Activated CD8-positive, alpha-beta memory T cell treated with anti-CD3 and anti-CD28 coated beads for 48 hours (primary cell): ENCODE data around the gene TAX1BP3.
A peak's percentile ranks its signal among the peaks of the same experiment; 100 is the strongest.

Experiments used
- DNase-seq, 3 experiments: peaks; one replicate each; pipeline ENCODE4 v3.0.0-alpha.2; 2020; ENCODE audit warnings: low read depth in 2 of 3, low spot score in 2 of 3

TAX1BP3 gene

GRCh38 chr17:3659541-3660111 lies 8.8 kb downstream of the TAX1BP3 start:
- no peak for DNase-seq

- DNase-seq: no peak
Observed at GRCh38 chr17:3658784-3659449, 9.5 kb downstream of the TAX1BP3 start.

- DNase-seq: no peak
Observed at GRCh38 chr17:3657874-3658783, 10.2 kb downstream of the TAX1BP3 start.

GRCh38 chr17:3657588-3657869 lies 10.8 kb downstream of the TAX1BP3 start:
- DNase-seq: no peak

GRCh38 chr17:3656755-3657587 lies 11.4 kb downstream of the TAX1BP3 start:
- no peak for DNase-seq

- DNase-seq: no peak
Observed at GRCh38 chr17:3656353-3656752, 12.0 kb downstream of the TAX1BP3 start.

GRCh38 chr17:3655766-3656165 lies 12.6 kb downstream of the TAX1BP3 start:
- DNase-seq: no peak

- no peak for DNase-seq
Observed at GRCh38 chr17:3647769-3648555, 20.4 kb downstream of the TAX1BP3 start.

GRCh38 chr17:3647251-3647650 lies 21.1 kb downstream of the TAX1BP3 start:
- DNase-seq: no peak

GRCh38 chr17:3645310-3645709 lies 23.1 kb downstream of the TAX1BP3 start:
- DNase-seq: no peak

- DNase-seq: no peak
Observed at GRCh38 chr17:3643889-3644349, 24.5 kb downstream of the TAX1BP3 start.

- no peak for DNase-seq
Observed at GRCh38 chr17:3641717-3642486, 26.5 kb downstream of the TAX1BP3 start.

GRCh38 chr17:3641014-3641413 lies 27.4 kb downstream of the TAX1BP3 start:
- no peak for DNase-seq

GRCh38 chr17:3639981-3640596 lies 28.3 kb downstream of the TAX1BP3 start:
- peak in 1 of 3 experiments; percentile 23 for DNase-seq

- no peak for DNase-seq
Observed at GRCh38 chr17:3636908-3637373, 31.4 kb downstream of the TAX1BP3 start.

GRCh38 chr17:3636154-3636907 lies 32.0 kb downstream of the TAX1BP3 start, which contains the start of the genes CTNS and SHPK:
Gene CTNS (plus strand): TSS chr17:3636760. CDS start chr17:3640207, 3,447 bp downstream.
Gene SHPK (minus strand): TSS chr17:3636250. CDS start chr17:3636219, 31 bp downstream.
- DNase-seq: peak; percentile 75 to 91 (median 87)

GRCh38 chr17:3635474-3636153 lies 32.8 kb downstream of the TAX1BP3 start:
- DNase-seq: peak in 1 of 3 experiments; percentile 16

- DNase-seq: no peak
Observed at GRCh38 chr17:3632287-3632686, 36.1 kb downstream of the TAX1BP3 start.
